WTC11 (cell line): ENCODE results near the gene SCAI. TPM values are rescaled to one million over a fixed set of nuclear protein-coding genes. Genes with fewer than 3 reads are reported as not detected.

Experiments used
- ATAC-seq: fragments of 200-7000 bp; cut with Tn5 transposase; 2 replicates; pipeline ENCODE4 v1.10.0; 2021; ENCODE audit warnings: mild to moderate bottlenecking, moderate library complexity
- CTCF ChIA-PET: fragments of 300-600 bp; sonication (Branson Sonifier 250); formaldehyde crosslinking; loops from one replicate; lab custom pipeline; 2021; ENCODE audit warnings: antibody characterized with exemption; lab: Charles Lee
- POLR2A ChIA-PET: fragments of 350-600 bp; sonication (Branson Sonifier 250); formaldehyde crosslinking; loops from one replicate; lab custom pipeline; 2021; ENCODE audit warnings: antibody characterized with exemption; lab: Charles Lee
- DNase-seq: peaks from one replicate; pipeline ENCODE4 v3.0.0; 2021; ENCODE audit warnings: low spot score
- H3K27ac Mint-ChIP-seq: 2 replicates; pipeline ENCODE4 v1.8.0; 2021; ENCODE audit warnings: mixed read lengths
- H3K27me3 Mint-ChIP-seq: 2 replicates; pipeline ENCODE4 v1.8.0; 2021; ENCODE audit warnings: low read depth, mild to moderate bottlenecking, moderate library complexity, mixed read lengths
- H3K36me3 Mint-ChIP-seq: 2 replicates; pipeline ENCODE4 v1.8.0; 2021; ENCODE audit warnings: mixed read lengths
- H3K4me1 Mint-ChIP-seq: 2 replicates; pipeline ENCODE4 v1.8.0; 2022; ENCODE audit warnings: mixed read lengths
- H3K4me3 Mint-ChIP-seq: 2 replicates; pipeline ENCODE4 v1.8.0; 2021; ENCODE audit warnings: mild to moderate bottlenecking, moderate library complexity, mixed read lengths
- H3K9me3 Mint-ChIP-seq: 2 replicates; pipeline ENCODE4 v1.8.0; 2021; ENCODE audit warnings: mixed read lengths
- AFF4 ChIP-seq: sonication (generic); formaldehyde crosslinking; IDR thresholded peaks from 2 replicates; pipeline ENCODE4 v1.8.1; 2023; ENCODE audit warnings: mild to moderate bottlenecking, missing genetic modification reagents, borderline replicate concordance
- ATF3 ChIP-seq: sonication (generic); formaldehyde crosslinking; conservative IDR thresholded peaks from 2 replicates; pipeline ENCODE4 v1.8.1; 2022; ENCODE audit warnings: mild to moderate bottlenecking, missing genetic modification reagents
- ATF6 ChIP-seq: sonication (generic); formaldehyde crosslinking; IDR thresholded peaks from 2 replicates; pipeline ENCODE4 v1.8.1; 2023; ENCODE audit warnings: mild to moderate bottlenecking, missing genetic modification reagents
- CTCF ChIP-seq: fragments of 200-600 bp; IDR thresholded peaks from 2 replicates; pipeline ENCODE4 v1.8.0; 2022; ENCODE audit warnings: antibody characterized with exemption
- EMX1 ChIP-seq: fragments of 250-450 bp; sonication (Bioruptor Pico); IDR thresholded peaks from 2 replicates; pipeline ENCODE4 v1.8.0; 2021; ENCODE audit warnings: mild to moderate bottlenecking
- ERG ChIP-seq: fragments of 250-450 bp; sonication (Bioruptor Pico); IDR thresholded peaks from 2 replicates; pipeline ENCODE4 v1.8.0; 2021; ENCODE audit warnings: mild to moderate bottlenecking
- ESRRA ChIP-seq: sonication (generic); formaldehyde crosslinking; IDR thresholded peaks from 2 replicates; pipeline ENCODE4 v1.8.1; 2022; ENCODE audit warnings: mild to moderate bottlenecking, missing genetic modification reagents, borderline replicate concordance
- ETV6 ChIP-seq: sonication (generic); formaldehyde crosslinking; IDR thresholded peaks from 2 replicates; pipeline ENCODE4 v1.8.1; 2022; ENCODE audit warnings: mild to moderate bottlenecking, missing genetic modification reagents
- FOXK1 ChIP-seq: sonication (generic); formaldehyde crosslinking; IDR thresholded peaks from 2 replicates; pipeline ENCODE4 v1.8.0; 2022; ENCODE audit warnings: mild to moderate bottlenecking, moderate library complexity, missing genetic modification reagents
- FOXP4 ChIP-seq: sonication (generic); formaldehyde crosslinking; IDR thresholded peaks from 2 replicates; pipeline ENCODE4 v1.8.0; 2022; ENCODE audit warnings: mild to moderate bottlenecking, missing genetic modification reagents
- GTF2I ChIP-seq: fragments of 250-450 bp; sonication (Bioruptor Pico); conservative IDR thresholded peaks from 2 replicates; pipeline ENCODE4 v1.4.0; 2021; ENCODE audit warnings: mild to moderate bottlenecking
- HMGA2 ChIP-seq: fragments of 250-450 bp; sonication (Bioruptor Pico); IDR thresholded peaks from 2 replicates; pipeline ENCODE4 v1.4.0; 2021; ENCODE audit warnings: mild to moderate bottlenecking, moderate library complexity
- IRF2 ChIP-seq: sonication (generic); formaldehyde crosslinking; IDR thresholded peaks from 2 replicates; pipeline ENCODE4 v1.8.0; 2022; ENCODE audit warnings: low read depth, missing genetic modification reagents, borderline replicate concordance
- MYBL2 ChIP-seq: sonication (generic); formaldehyde crosslinking; IDR thresholded peaks from 2 replicates; pipeline ENCODE4 v1.8.1; 2023; ENCODE audit warnings: mild to moderate bottlenecking, moderate library complexity, missing genetic modification reagents
- NFATC4 ChIP-seq: fragments of 250-450 bp; sonication (Bioruptor Pico); IDR thresholded peaks from 2 replicates; pipeline ENCODE4 v1.9.0; 2021; ENCODE audit warnings: mild to moderate bottlenecking
- NFE2L1 ChIP-seq: sonication (generic); formaldehyde crosslinking; IDR thresholded peaks from 2 replicates; pipeline ENCODE4 v1.8.1; 2023; ENCODE audit warnings: missing genetic modification reagents
- OVOL2 ChIP-seq: fragments of 250-450 bp; sonication (Bioruptor Pico); IDR thresholded peaks from 2 replicates; pipeline ENCODE4 v1.9.0; 2021; ENCODE audit warnings: mild to moderate bottlenecking, borderline replicate concordance
- PREB ChIP-seq: sonication (generic); formaldehyde crosslinking; IDR thresholded peaks from 2 replicates; pipeline ENCODE4 v1.8.1; 2022; ENCODE audit warnings: mild to moderate bottlenecking, missing genetic modification reagents, moderate library complexity, borderline replicate concordance
- TCF7 ChIP-seq: sonication (generic); formaldehyde crosslinking; IDR thresholded peaks from 2 replicates; pipeline ENCODE4 v1.8.0; 2022; ENCODE audit warnings: mild to moderate bottlenecking, low read depth, missing genetic modification reagents, moderate library complexity
- TEAD1 ChIP-seq: sonication (generic); formaldehyde crosslinking; IDR thresholded peaks from 2 replicates; pipeline ENCODE4 v1.8.0; 2022; ENCODE audit warnings: mild to moderate bottlenecking, missing genetic modification reagents
- ZNF396 ChIP-seq: fragments of 250-450 bp; sonication (Bioruptor Pico); IDR thresholded peaks from 2 replicates; pipeline ENCODE4 v1.8.0; 2021; ENCODE audit warnings: mild to moderate bottlenecking, moderate library complexity, borderline replicate concordance
- total RNA-seq: library from RNA; stranded (reverse); gene quantifications from 3 replicates; pipeline ENCODE4 v1.2.3, GENCODE V29; 2021

The SCAI gene
- total RNA-seq, 1 experiment from 2014 or later, result 20.4 TPM

GRCh38 chr9:125143377-125144090 is at the start of gene SCAI (continued):
- TF ChIP-seq CTCF, result peak; percentile 97
- TF ChIP-seq NFE2L1, result no peak
- peak; percentile 80 for TF ChIP-seq FOXP4 (CRISPR knock-in tag)
- no peak for TF ChIP-seq TCF7
- peak; percentile 51 for TF ChIP-seq FOXK1 (CRISPR knock-in tag)
- no peak for TF ChIP-seq GTF2I
- TF ChIP-seq TEAD1 (CRISPR knock-in tag), result peak; percentile 16; the same call in 1 of the 2 replicates
- no peak for TF ChIP-seq HMGA2 (CRISPR knock-in tag)

- Mint-ChIP-seq H3K4me1 (peaks cover 14% of the 10 kb centered on the region; the same call in 1 of the 2 replicates), H3K27ac (peak overlapping the region; percentile 89), H3K4me3 (peak overlapping the region; percentile 90), H3K36me3 (no peaks in the 10 kb centered on the region), H3K9me3 (no peaks in the 10 kb centered on the region), H3K27me3 (no peaks in the 10 kb centered on the region)
- DNase-seq (no peak), ATAC-seq (no peak)
- POLR2A ChIA-PET, result interaction anchor here (1.0 to 1.1 kb wide), 2 partner anchors 9 to 51 kb away, joined by 3 to 6 read pairs; partner anchors contain the start of gene HSPA5
- CTCF ChIA-PET, result interaction anchor here (0.6 kb wide), 1 partner anchor 27 kb away, joined by 4 read pairs; no protein-coding TSS in a partner anchor
- TF ChIP-seq ATF6 (CRISPR knock-in tag) (no peak), EMX1 (CRISPR knock-in tag) (no peak), ESRRA (no peak), MYBL2 (CRISPR knock-in tag) (no peak), CTCF (no peak), ERG (CRISPR knock-in tag) (no peak), PREB (no peak), OVOL2 (no peak), ETV6 (no peak), NFATC4 (CRISPR knock-in tag) (no peak), ZNF396 (CRISPR knock-in tag) (no peak), ATF3 (no peak), IRF2 (no peak), AFF4 (no peak)
Measured at GRCh38 chr9:125190361-125190801, 47.1 kb upstream of the SCAI start.
